HepG2 (cell line): ENCODE measurements around the gene MFSD2A. TPM values are rescaled to one million over a fixed set of nuclear protein-coding genes. Genes with fewer than 3 reads are reported as not detected.

Experiments
- ATAC-seq: fragments of 200-7000 bp; cut with Tn5 transposase; 3 replicates; pipeline ENCODE4 v1.9.1; 2020; ENCODE audit warnings: mild to moderate bottlenecking, moderate library complexity
- BruUV-seq: library from RNA; stranded (reverse); fragments of 400-500 nt; replicated peaks from 2 replicates; lab custom pipeline; 2021; lab: Mats Ljungman, UMichigan
- CTCF ChIA-PET: fragments of 300-600 bp; formaldehyde crosslinking; extraction: SDS; loops from one replicate; lab custom pipeline; 2021; ENCODE audit warnings: low total read pairs, inconsistent platforms, low intra/inter-chr PET ratio; lab: Yijun Ruan, JAX
- POLR2A ChIA-PET: fragments of 350-600 bp; sonication (Branson Sonifier 250); formaldehyde crosslinking; loops from one replicate; lab custom pipeline; 2020; ENCODE audit warnings: antibody characterized with exemption, inconsistent platforms; lab: Yijun Ruan, JAX
- DNase-seq: peaks from one replicate; pipeline ENCODE4 v3.0.0-alpha.2; 2015; ENCODE audit warnings: low spot score
- FAIRE-seq: peaks from 3 replicates; lab custom pipeline; 2011; peaks lifted over from hg19 to GRCh38; lab: Jason Lieb, UNC
- H2AFZ ChIP-seq: one replicate; pipeline ENCODE4 v1.6.1; 2011; ENCODE audit warnings: low read length, inconsistent platforms
- H3K27ac ChIP-seq: fragments of 300-600 bp; 3 replicates; pipeline ENCODE4 v1.8.0; 2011; ENCODE audit warnings: mixed run types, mild to moderate bottlenecking, mixed read lengths, low read length, inconsistent platforms; ENCODE audit not compliant: insufficient read depth; ENCODE audit errors: extremely low read length
- H3K27me3 ChIP-seq, 2 experiments: fragments of 200-600 bp in 1 of 2; 2 replicates in 1 of 2; 3 replicates in 1 of 2; pipeline versions ENCODE4 v1.6.0 to v1.8.0; 2011; ENCODE audit warnings: low read length in 2 of 2, mild to moderate bottlenecking in 2 of 2, moderate library complexity in 2 of 2, inconsistent platforms in 1 of 2; ENCODE audit not compliant: insufficient read depth in 2 of 2, control insufficient read depth in 1 of 2
- H3K36me3 ChIP-seq, 2 experiments: fragments of 200-600 bp in 1 of 2; replicated peaks in 1 of 2; 2 replicates in 1 of 2; 3 replicates in 1 of 2; pipeline versions ENCODE4 v1.5.1 to v1.8.0; 2011; ENCODE audit warnings: low read length in 2 of 2, inconsistent platforms in 1 of 2; ENCODE audit not compliant: insufficient read depth in 2 of 2, control insufficient read depth in 1 of 2
- H3K4me1 ChIP-seq: 2 replicates; pipeline ENCODE4 v1.5.1; 2012; ENCODE audit warnings: low read length, inconsistent platforms; ENCODE audit not compliant: insufficient read depth
- H3K4me2 ChIP-seq: 2 replicates; pipeline ENCODE4 v1.6.0; 2011; ENCODE audit warnings: low read depth, low read length, inconsistent platforms
- H3K4me3 ChIP-seq, 3 experiments: fragments of 200-600 bp in 1 of 3; sonication (generic), shearing (Covaris generic) in 1 of 3; replicated peaks in 1 of 3; 2 replicates each; pipeline ENCODE4 v1.5.1; 2011 to 2016; ENCODE audit warnings: low read length in 3 of 3, inconsistent platforms in 2 of 3, low read depth in 2 of 3, mild to moderate bottlenecking in 2 of 3, control low read depth in 1 of 3, mixed read lengths in 1 of 3; ENCODE audit not compliant: insufficient read depth in 1 of 3
- H3K79me2 ChIP-seq: one replicate; pipeline ENCODE4 v1.6.1; 2011; ENCODE audit warnings: low read length, inconsistent platforms; ENCODE audit not compliant: insufficient read depth
- H3K9ac ChIP-seq: 2 replicates; pipeline ENCODE4 v1.6.0; 2011; ENCODE audit warnings: mild to moderate bottlenecking, low read depth, low read length, inconsistent platforms; ENCODE audit not compliant: insufficient read depth
- H3K9me3 ChIP-seq: 2 replicates; pipeline ENCODE4 v1.5.1; 2012; ENCODE audit warnings: mild to moderate bottlenecking, low read length
- H4K20me1 ChIP-seq: 2 replicates; pipeline ENCODE4 v1.6.0; 2011; ENCODE audit warnings: inconsistent platforms, mild to moderate bottlenecking, low read length, moderate library complexity; ENCODE audit not compliant: insufficient read depth
- KMT2A ChIP-seq: sonication (generic); formaldehyde crosslinking; IDR thresholded peaks from 2 replicates; pipeline ENCODE4 v1.4.0; 2020; ENCODE audit warnings: missing genetic modification reagents
- MED8 ChIP-seq: sonication (generic); formaldehyde crosslinking; IDR thresholded peaks from 2 replicates; pipeline ENCODE4 v1.8.1; 2023; ENCODE audit warnings: mild to moderate bottlenecking, missing genetic modification reagents; ENCODE audit not compliant: insufficient replicate concordance
- RELA ChIP-seq: sonication (generic); formaldehyde crosslinking; IDR thresholded peaks from 2 replicates; pipeline ENCODE4 v1.4.0; 2020; ENCODE audit warnings: missing genetic modification reagents
- TCF7 ChIP-seq: sonication (generic); IDR thresholded peaks from 2 replicates; pipeline ENCODE4 v1.6.1; 2016; ENCODE audit warnings: antibody characterized with exemption, low read depth
- WIZ ChIP-seq: sonication (generic); formaldehyde crosslinking; IDR thresholded peaks from 2 replicates; pipeline ENCODE4 v1.5.1; 2020; ENCODE audit warnings: mild to moderate bottlenecking, missing genetic modification reagents
- ZNF263 ChIP-seq: sonication (generic); formaldehyde crosslinking; IDR thresholded peaks from 2 replicates; pipeline ENCODE4 v1.4.0; 2020; ENCODE audit warnings: missing genetic modification reagents
- ZNF589 ChIP-seq: sonication (generic); formaldehyde crosslinking; conservative IDR thresholded peaks from 2 replicates; pipeline ENCODE4 v1.8.0; 2022; ENCODE audit warnings: mild to moderate bottlenecking, moderate library complexity, missing genetic modification reagents
- ZSCAN30 ChIP-seq: sonication (generic); formaldehyde crosslinking; IDR thresholded peaks from 2 replicates; pipeline ENCODE4 v1.5.0; 2020; ENCODE audit warnings: mild to moderate bottlenecking, missing genetic modification reagents
- WGBS: methylation state at CpG from one replicate; pipeline ENCODE4 v1.1.6; 2017; ENCODE audit warnings: low lambda C conversion rate; 5-methylcytosine and 5-hydroxymethylcytosine counted together
- in situ Hi-C: cut with HindIII; loops from 2 replicates; pipeline ENCODE4 v1.10.0; 2017; ENCODE audit warnings: low pct_unique_long_range_greater_than_20kb; ENCODE audit not compliant: extremely low pct_ligation_motif_present
- intact Hi-C: fragments of 100-400 bp; cut with micrococcal nuclease; formaldehyde crosslinking; loops from one replicate; pipeline ENCODE4 v1.10.0; 2022; ENCODE audit not compliant: unreplicated experiment
- polyA plus RNA-seq, 8 experiments: library from polyadenylated mRNA; depleted of rRNA in 3 of 8; stranded (reverse) in 7 of 8; unstranded in 1 of 8; fragments of >200 nt; fragmentation: Illumina TruSeq in 4 of 8; extraction: Trizol in 4 of 8; gene quantifications; 2 replicates each; pipeline versions ENCODE4 v1.2.1 to v1.2.3, GENCODE V29; 2011 to 2016; ENCODE audit warnings: low read depth in 4 of 8, missing spikeins in 1 of 8, mixed read lengths in 1 of 8; ENCODE audit not compliant: insufficient read depth in 1 of 8
- total RNA-seq, 5 experiments: library from RNA; depleted of rRNA; stranded (reverse); fragments of >200 nt; fragmentation: Illumina TruSeq; extraction: Trizol; gene quantifications; 2 replicates each; pipeline ENCODE4 v1.2.3, GENCODE V29; 2016; ENCODE audit warnings: low read depth in 1 of 5
- TF ChIP-seq, protein P1 (sequence below): sonication (generic); formaldehyde crosslinking; IDR thresholded peaks from 2 replicates; pipeline ENCODE4 v1.4.0; 2020; ENCODE audit warnings: low read depth, missing genetic modification reagents
- TF ChIP-seq, protein P2 (sequence below): IDR thresholded peaks from 2 replicates; pipeline ENCODE4 v1.6.1; 2016
- TF ChIP-seq, protein P3 (sequence below): sonication (generic); formaldehyde crosslinking; IDR thresholded peaks from 2 replicates; pipeline ENCODE4 v1.4.0; 2020; ENCODE audit warnings: missing genetic modification reagents
- TF ChIP-seq, protein P4 (sequence below): sonication (generic); formaldehyde crosslinking; IDR thresholded peaks from 2 replicates; pipeline ENCODE4 v1.5.1; 2020; ENCODE audit warnings: mild to moderate bottlenecking, moderate library complexity, missing genetic modification reagents
- TF ChIP-seq, protein P5 (sequence below): sonication (generic); formaldehyde crosslinking; IDR thresholded peaks from 2 replicates; pipeline ENCODE4 v1.4.0; 2020; ENCODE audit warnings: missing genetic modification reagents, low read depth, mild to moderate bottlenecking, borderline replicate concordance

The MFSD2A gene
- total and polyA plus RNA-seq, 2 of the 13 experiments (the other 11 are each of a cell fraction or from before 2014, with no cell fraction given): 0.08 TPM; not detected in 1

DNA sequence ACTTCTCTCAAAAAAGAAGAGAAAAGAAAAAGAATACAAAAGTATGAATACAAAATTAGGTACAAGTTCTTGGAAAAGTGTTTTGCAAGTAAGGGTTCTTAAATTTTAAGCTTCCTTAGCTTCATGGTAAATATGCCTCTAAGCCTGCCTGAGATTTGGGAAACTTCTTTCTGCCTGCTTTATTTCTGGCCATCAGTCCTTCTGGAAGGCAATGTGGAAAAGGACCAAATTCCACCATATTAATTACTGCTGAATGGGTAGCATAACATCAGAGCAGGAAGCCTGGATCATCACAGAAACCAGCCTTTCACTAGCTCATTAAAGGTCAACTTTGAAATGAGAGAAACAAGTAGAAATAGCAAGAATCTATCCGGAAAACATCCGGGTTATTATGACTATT lies 46.5 kb downstream of the MFSD2A start (continued):
- TF ChIP-seq, protein P1, sequence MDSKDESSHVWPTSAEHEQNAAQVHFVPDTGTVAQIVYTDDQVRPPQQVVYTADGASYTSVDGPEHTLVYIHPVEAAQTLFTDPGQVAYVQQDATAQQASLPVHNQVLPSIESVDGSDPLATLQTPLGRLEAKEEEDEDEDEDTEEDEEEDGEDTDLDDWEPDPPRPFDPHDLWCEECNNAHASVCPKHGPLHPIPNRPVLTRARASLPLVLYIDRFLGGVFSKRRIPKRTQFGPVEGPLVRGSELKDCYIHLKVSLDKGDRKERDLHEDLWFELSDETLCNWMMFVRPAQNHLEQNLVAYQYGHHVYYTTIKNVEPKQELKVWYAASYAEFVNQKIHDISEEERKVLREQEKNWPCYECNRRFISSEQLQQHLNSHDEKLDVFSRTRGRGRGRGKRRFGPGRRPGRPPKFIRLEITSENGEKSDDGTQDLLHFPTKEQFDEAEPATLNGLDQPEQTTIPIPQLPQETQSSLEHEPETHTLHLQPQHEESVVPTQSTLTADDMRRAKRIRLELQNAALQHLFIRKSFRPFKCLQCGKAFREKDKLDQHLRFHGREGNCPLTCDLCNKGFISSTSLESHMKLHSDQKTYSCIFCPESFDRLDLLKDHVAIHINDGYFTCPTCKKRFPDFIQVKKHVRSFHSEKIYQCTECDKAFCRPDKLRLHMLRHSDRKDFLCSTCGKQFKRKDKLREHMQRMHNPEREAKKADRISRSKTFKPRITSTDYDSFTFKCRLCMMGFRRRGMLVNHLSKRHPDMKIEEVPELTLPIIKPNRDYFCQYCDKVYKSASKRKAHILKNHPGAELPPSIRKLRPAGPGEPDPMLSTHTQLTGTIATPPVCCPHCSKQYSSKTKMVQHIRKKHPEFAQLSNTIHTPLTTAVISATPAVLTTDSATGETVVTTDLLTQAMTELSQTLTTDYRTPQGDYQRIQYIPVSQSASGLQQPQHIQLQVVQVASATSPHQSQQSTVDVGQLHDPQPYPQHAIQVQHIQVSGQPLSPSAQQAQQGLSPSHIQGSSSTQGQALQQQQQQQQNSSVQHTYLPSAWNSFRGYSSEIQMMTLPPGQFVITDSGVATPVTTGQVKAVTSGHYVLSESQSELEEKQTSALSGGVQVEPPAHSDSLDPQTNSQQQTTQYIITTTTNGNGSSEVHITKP: no peak
- TF ChIP-seq ZNF589 (CRISPR knock-in tag): no peak

DNA sequence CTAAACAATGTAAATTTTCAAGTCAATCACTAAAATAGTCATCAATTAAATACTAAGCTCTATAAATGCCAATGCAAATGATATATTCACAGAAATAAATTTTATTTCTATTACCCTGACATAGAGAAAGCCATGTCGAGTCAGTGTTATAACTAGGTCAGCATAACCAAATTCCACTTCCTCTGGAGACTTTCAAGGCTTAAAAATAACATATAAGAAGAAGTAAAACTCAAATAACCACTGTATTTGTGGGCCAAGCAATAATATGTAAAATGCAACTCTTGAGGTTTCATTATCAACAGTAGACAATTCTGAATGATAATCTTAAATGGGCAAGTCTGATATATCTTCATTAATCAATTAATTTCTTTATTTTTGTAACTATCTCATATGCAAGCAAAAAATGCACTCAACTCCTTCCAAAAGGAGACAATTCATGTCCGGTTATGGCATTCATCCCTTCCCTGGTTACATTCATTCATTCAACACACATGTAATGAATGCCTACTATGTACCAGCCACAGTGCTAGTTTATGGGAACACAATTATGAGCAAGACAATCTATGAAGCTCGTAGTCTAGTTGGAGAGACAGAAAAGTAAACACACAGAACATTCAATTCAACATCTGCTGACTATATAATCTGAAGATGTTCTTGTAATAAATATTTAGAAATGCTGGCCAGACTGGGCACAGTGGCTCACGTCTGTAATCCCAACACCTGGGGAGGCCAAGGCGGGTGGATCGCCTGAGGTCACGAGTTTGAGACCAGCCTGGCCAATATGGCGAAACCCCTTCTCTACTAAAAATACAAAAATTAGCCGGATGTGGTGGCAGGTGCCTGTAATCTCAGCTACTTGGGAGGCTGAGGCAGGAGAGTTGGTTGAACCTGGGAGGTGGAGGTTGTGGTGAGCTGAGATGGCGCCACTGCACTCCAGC lies 48.5 kb downstream of the MFSD2A start:
- ChIA-PET CTCF (no interaction called here), POLR2A (no interaction called here)
- Histone ChIP-seq H3K36me3 (no peaks in the 10 kb centered on the region), H4K20me1 (no peaks in the 10 kb centered on the region), H3K27me3 (no peaks in the 10 kb centered on the region), H3K4me1 (no peaks in the 10 kb centered on the region), H2AFZ (no peak overlapping the region), H3K4me2 (no peak overlapping the region), H3K9ac (no peak overlapping the region), H3K27ac (no peak overlapping the region), H3K4me3 (no peak overlapping the region), H3K9me3 (no peaks in the 10 kb centered on the region), H3K79me2 (no peaks in the 10 kb centered on the region)
- in situ Hi-C loops (no loop called here), intact Hi-C loops (no loop called here)
- no TSS peak for BruUV-seq
- 38% methylated on average over 10 of the region's 10 CpGs for WGBS
- DNase-seq (no peak), ATAC-seq (no peak), FAIRE-seq (no peak)
- TF ChIP-seq ZNF263 (CRISPR knock-in tag) (no peak), KMT2A (no peak), ZSCAN30 (no peak), TCF7 (no peak), MED8 (no peak), WIZ (CRISPR knock-in tag) (no peak), RELA (CRISPR knock-in tag) (no peak)
- TF ChIP-seq, protein P2, sequence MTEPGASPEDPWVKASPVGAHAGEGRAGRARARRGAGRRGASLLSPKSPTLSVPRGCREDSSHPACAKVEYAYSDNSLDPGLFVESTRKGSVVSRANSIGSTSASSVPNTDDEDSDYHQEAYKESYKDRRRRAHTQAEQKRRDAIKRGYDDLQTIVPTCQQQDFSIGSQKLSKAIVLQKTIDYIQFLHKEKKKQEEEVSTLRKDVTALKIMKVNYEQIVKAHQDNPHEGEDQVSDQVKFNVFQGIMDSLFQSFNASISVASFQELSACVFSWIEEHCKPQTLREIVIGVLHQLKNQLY (CRISPR knock-in tag): no peak
- TF ChIP-seq, protein P3, sequence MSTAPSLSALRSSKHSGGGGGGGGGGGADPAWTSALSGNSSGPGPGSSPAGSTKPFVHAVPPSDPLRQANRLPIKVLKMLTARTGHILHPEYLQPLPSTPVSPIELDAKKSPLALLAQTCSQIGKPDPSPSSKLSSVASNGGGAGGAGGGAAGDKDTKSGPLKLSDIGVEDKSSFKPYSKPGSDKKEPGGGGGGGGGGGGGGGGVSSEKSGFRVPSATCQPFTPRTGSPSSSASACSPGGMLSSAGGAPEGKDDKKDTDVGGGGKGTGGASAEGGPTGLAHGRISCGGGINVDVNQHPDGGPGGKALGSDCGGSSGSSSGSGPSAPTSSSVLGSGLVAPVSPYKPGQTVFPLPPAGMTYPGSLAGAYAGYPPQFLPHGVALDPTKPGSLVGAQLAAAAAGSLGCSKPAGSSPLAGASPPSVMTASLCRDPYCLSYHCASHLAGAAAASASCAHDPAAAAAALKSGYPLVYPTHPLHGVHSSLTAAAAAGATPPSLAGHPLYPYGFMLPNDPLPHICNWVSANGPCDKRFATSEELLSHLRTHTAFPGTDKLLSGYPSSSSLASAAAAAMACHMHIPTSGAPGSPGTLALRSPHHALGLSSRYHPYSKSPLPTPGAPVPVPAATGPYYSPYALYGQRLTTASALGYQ (CRISPR knock-in tag): no peak
- TF ChIP-seq, protein P4, sequence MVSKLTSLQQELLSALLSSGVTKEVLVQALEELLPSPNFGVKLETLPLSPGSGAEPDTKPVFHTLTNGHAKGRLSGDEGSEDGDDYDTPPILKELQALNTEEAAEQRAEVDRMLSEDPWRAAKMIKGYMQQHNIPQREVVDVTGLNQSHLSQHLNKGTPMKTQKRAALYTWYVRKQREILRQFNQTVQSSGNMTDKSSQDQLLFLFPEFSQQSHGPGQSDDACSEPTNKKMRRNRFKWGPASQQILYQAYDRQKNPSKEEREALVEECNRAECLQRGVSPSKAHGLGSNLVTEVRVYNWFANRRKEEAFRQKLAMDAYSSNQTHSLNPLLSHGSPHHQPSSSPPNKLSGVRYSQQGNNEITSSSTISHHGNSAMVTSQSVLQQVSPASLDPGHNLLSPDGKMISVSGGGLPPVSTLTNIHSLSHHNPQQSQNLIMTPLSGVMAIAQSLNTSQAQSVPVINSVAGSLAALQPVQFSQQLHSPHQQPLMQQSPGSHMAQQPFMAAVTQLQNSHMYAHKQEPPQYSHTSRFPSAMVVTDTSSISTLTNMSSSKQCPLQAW (CRISPR knock-in tag): no peak
- TF ChIP-seq, protein P5, sequence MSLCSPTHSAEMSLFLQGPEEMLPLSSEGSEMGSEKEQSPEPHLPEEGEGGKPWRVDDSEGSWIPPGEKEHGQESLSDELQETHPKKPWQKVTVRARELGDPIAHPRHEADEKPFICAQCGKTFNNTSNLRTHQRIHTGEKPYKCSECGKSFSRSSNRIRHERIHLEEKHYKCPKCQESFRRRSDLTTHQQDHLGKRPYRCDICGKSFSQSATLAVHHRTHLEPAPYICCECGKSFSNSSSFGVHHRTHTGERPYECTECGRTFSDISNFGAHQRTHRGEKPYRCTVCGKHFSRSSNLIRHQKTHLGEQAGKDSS (CRISPR knock-in tag): no peak
